GM12874 (cell line): ENCODE results near the gene TMEM178B.

ENCODE experiments used
- TF ChIP-seq, protein P1 (sequence below): IDR thresholded peaks from 2 replicates; pipeline ENCODE4 v1.5.1; 2011; ENCODE audit warnings: low read depth, mild to moderate bottlenecking, control low read depth, low read length, moderate library complexity; ENCODE audit not compliant: insufficient read depth

Gene TMEM178B

DNA sequence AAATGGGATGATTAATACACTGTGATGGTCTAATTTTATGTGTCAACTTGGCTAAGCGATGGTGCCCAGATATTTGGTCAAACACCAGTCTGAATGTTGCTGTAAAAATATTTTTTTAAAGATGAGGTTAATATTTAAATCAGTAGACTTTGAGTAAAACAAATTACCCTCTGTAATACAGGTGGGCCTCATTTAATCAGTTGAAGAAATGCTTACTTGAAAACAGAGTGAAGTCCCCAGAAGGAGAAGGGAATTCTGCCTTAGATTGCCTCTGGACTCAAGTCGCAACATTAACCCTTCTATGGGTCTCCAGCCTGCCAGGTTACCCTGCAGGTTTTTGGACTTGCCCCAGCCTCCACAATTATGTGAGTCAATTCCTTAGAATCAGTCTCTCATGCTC lies 427.6 kb downstream of the TMEM178B start:
- TF ChIP-seq, protein P1, sequence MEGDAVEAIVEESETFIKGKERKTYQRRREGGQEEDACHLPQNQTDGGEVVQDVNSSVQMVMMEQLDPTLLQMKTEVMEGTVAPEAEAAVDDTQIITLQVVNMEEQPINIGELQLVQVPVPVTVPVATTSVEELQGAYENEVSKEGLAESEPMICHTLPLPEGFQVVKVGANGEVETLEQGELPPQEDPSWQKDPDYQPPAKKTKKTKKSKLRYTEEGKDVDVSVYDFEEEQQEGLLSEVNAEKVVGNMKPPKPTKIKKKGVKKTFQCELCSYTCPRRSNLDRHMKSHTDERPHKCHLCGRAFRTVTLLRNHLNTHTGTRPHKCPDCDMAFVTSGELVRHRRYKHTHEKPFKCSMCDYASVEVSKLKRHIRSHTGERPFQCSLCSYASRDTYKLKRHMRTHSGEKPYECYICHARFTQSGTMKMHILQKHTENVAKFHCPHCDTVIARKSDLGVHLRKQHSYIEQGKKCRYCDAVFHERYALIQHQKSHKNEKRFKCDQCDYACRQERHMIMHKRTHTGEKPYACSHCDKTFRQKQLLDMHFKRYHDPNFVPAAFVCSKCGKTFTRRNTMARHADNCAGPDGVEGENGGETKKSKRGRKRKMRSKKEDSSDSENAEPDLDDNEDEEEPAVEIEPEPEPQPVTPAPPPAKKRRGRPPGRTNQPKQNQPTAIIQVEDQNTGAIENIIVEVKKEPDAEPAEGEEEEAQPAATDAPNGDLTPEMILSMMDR: no peak

GRCh38 chr7:141511316-141511675 lies 437.4 kb downstream of the TMEM178B start:
- TF ChIP-seq, protein P1: no peak

- TF ChIP-seq, protein P1: no peak
Observed at GRCh38 chr7:141511676-141512396, 438.0 kb downstream of the TMEM178B start.

- TF ChIP-seq, protein P1: no peak
Observed at GRCh38 chr7:141512597-141512996, 438.7 kb downstream of the TMEM178B start.

DNA sequence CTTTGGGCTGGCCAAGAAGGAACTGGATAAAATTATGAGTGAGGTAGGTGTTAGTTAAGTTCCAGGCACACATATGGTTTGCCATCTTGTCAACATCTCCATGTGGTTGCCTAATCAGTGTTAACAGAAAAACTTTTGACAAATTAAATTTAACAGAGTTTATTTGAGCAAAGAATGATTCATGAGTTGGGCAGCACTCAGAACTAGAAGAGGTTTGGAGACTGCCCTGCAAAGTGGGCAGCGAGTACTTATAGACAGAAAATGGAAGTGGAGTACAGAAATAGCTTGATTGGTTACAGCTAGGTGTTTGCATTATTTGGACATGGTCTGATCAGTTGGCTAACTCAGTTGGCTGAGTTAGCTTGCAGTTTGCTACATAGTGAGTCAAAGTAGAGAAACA lies 439.9 kb downstream of the TMEM178B start:
- TF ChIP-seq, protein P1: no peak

GRCh38 chr7:141515941-141516340 lies 442.1 kb downstream of the TMEM178B start:
- TF ChIP-seq, protein P1: no peak

- TF ChIP-seq, protein P1: no peak
Observed at GRCh38 chr7:141519623-141520022, 445.8 kb downstream of the TMEM178B start.
